NB4 (cell line): Measurements from ENCODE around the gene ZNF260.

Experiments
- POLR2A ChIP-seq: IDR thresholded peaks from 2 replicates; pipeline ENCODE4 v1.6.1; 2011; ENCODE audit warnings: mild to moderate bottlenecking; ENCODE audit not compliant: insufficient read length; ENCODE audit errors: extremely low read depth
- TF ChIP-seq, protein P1 (sequence below): IDR thresholded peaks from one replicate; pipeline ENCODE4 v1.5.1; 2012; ENCODE audit warnings: low read depth, low read length
- TF ChIP-seq, protein P2 (sequence below): IDR thresholded peaks from 2 replicates; pipeline ENCODE4 v1.6.1; 2011; ENCODE audit warnings: low read depth, low read length

DNA sequence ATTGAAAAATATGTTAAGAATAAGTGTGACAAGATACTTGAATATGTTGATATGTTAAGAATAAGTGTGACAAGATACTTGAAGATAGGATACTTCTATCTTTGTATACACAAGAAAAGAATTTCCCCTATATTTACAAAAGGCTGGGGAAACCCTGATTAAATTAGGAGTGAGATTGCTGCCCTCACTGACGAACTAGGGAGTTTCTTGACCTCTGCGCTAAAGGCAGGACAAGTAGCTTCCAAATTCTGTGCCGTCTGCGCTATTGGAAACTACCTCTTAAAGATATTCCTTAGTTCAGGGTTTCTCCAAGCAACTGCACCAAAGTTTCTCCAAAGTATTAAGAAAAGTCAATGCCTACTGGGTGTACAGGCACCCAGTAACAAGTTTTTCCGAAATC, 730 bp downstream of the ZNF260 start:
- TF ChIP-seq, protein P1, sequence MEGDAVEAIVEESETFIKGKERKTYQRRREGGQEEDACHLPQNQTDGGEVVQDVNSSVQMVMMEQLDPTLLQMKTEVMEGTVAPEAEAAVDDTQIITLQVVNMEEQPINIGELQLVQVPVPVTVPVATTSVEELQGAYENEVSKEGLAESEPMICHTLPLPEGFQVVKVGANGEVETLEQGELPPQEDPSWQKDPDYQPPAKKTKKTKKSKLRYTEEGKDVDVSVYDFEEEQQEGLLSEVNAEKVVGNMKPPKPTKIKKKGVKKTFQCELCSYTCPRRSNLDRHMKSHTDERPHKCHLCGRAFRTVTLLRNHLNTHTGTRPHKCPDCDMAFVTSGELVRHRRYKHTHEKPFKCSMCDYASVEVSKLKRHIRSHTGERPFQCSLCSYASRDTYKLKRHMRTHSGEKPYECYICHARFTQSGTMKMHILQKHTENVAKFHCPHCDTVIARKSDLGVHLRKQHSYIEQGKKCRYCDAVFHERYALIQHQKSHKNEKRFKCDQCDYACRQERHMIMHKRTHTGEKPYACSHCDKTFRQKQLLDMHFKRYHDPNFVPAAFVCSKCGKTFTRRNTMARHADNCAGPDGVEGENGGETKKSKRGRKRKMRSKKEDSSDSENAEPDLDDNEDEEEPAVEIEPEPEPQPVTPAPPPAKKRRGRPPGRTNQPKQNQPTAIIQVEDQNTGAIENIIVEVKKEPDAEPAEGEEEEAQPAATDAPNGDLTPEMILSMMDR = no peak
- no peak for TF ChIP-seq POLR2A
- TF ChIP-seq, protein P2, sequence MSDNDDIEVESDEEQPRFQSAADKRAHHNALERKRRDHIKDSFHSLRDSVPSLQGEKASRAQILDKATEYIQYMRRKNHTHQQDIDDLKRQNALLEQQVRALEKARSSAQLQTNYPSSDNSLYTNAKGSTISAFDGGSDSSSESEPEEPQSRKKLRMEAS = no peak
